MCF 10A (cell line): ENCODE results near the gene ABHD2. TPM values are rescaled to one million over a fixed set of nuclear protein-coding genes. Genes with fewer than 3 reads are reported as not detected.

ENCODE experiments used
- BruUV-seq: library from RNA; stranded (reverse); fragments of 400-500 nt; replicated peaks from 2 replicates; lab custom pipeline; 2021; lab: Mats Ljungman, UMichigan
- CTCF ChIA-PET: fragments of 300-600 bp; sonication (Branson Sonifier 250); formaldehyde crosslinking; extraction: SDS; loops from one replicate; lab custom pipeline; 2021; ENCODE audit warnings: antibody characterized with exemption, inconsistent platforms; lab: Yijun Ruan, JAX
- POLR2A ChIA-PET: fragments of 300-600, 350-650 bp; sonication (Branson Sonifier 250); formaldehyde crosslinking; extraction: SDS; loops from one replicate; lab custom pipeline; 2020; ENCODE audit warnings: antibody characterized with exemption, inconsistent platforms; lab: Yijun Ruan, JAX
- DNase-seq: peaks from one replicate; pipeline ENCODE4 v3.0.0-alpha.2; 2018; ENCODE audit not compliant: unreplicated experiment
- H3K27ac Mint-ChIP-seq: one replicate; pipeline ENCODE4 v1.8.0; 2022; ENCODE audit warnings: mild to moderate bottlenecking, low read depth, mixed read lengths; ENCODE audit not compliant: unreplicated experiment
- H3K27me3 Mint-ChIP-seq: one replicate; pipeline ENCODE4 v1.8.0; 2022; ENCODE audit warnings: mixed read lengths; ENCODE audit not compliant: insufficient read depth, unreplicated experiment
- H3K36me3 Mint-ChIP-seq: one replicate; pipeline ENCODE4 v1.8.0; 2022; ENCODE audit warnings: mild to moderate bottlenecking, moderate library complexity, mixed read lengths; ENCODE audit not compliant: insufficient read depth, unreplicated experiment
- H3K4me1 Mint-ChIP-seq: one replicate; pipeline ENCODE4 v1.8.0; 2022; ENCODE audit warnings: mixed read lengths; ENCODE audit not compliant: insufficient read depth, unreplicated experiment
- H3K4me3 Mint-ChIP-seq: one replicate; pipeline ENCODE4 v1.8.0; 2022; ENCODE audit warnings: mild to moderate bottlenecking, moderate library complexity, mixed read lengths; ENCODE audit not compliant: unreplicated experiment
- H3K9me3 Mint-ChIP-seq: one replicate; pipeline ENCODE4 v1.8.0; 2022; ENCODE audit warnings: mixed read lengths; ENCODE audit not compliant: unreplicated experiment
- CTCF ChIP-seq: fragments of 200-600 bp; IDR thresholded peaks from one replicate; pipeline ENCODE4 v1.8.0; 2022; ENCODE audit warnings: antibody characterized with exemption, mild to moderate bottlenecking; ENCODE audit not compliant: unreplicated experiment
- intact Hi-C: fragments of 100-400 bp; cut with micrococcal nuclease; formaldehyde crosslinking; loops from 2 replicates; pipeline ENCODE4 v1.14.1; 2022
- total RNA-seq: library from RNA; stranded (reverse); gene quantifications from 2 replicates; pipeline ENCODE4 v1.2.3, GENCODE V29; 2022

The ABHD2 gene
- total RNA-seq, 1 experiment from 2014 or later, result 47.7 TPM

- POLR2A ChIA-PET, result no interaction called here
- no peak overlapping the region for H3K27ac Mint-ChIP-seq
- peaks cover 5% of the 10 kb centered on the region for H3K36me3 Mint-ChIP-seq
- H3K27me3 Mint-ChIP-seq, result no peaks in the 10 kb centered on the region
- no peaks in the 10 kb centered on the region for H3K9me3 Mint-ChIP-seq
- H3K4me3 Mint-ChIP-seq, result no peak overlapping the region
- no TSS peak for BruUV-seq
- peaks cover 30% of the 10 kb centered on the region for H3K4me1 Mint-ChIP-seq
- CTCF ChIA-PET, result interaction anchor here (1.4 kb wide), 1 partner anchor 32 kb away, joined by 3 read pairs; no protein-coding TSS in a partner anchor
- DNase-seq, result no peak
- no peak for TF ChIP-seq CTCF
- intact Hi-C loops, result no loop called here
Observed at GRCh38 chr15:89095556-89095955, 7.3 kb downstream of the ABHD2 start.

GRCh38 chr15:89096664-89097063, 8.4 kb downstream of the ABHD2 start:
- peaks cover 28% of the 10 kb centered on the region for H3K4me1 Mint-ChIP-seq
- POLR2A ChIA-PET, result interaction anchor here (2.0 to 10.0 kb wide), 2 partner anchors 7 to 24 kb away, joined by 9 to 229 read pairs; partner anchors contain the start of gene ABHD2
- no peak overlapping the region for H3K4me3 Mint-ChIP-seq
- no peak for TF ChIP-seq CTCF
- H3K9me3 Mint-ChIP-seq, result no peaks in the 10 kb centered on the region
- no peaks in the 10 kb centered on the region for H3K27me3 Mint-ChIP-seq
- peaks cover 5% of the 10 kb centered on the region for H3K36me3 Mint-ChIP-seq
- BruUV-seq, result no TSS peak
- CTCF ChIA-PET, result interaction anchor here (0.6 to 3.6 kb wide), 9 partner anchors 21 to 1134 kb away, joined by 3 to 14 read pairs (median 3); no protein-coding TSS in a partner anchor
- intact Hi-C loops, result no loop called here
- DNase-seq, result no peak
- no peak overlapping the region for H3K27ac Mint-ChIP-seq

GRCh38 chr15:89097313-89097712, 9.1 kb downstream of the ABHD2 start:
- Mint-ChIP-seq H3K4me3 (no peak overlapping the region), H3K27me3 (no peaks in the 10 kb centered on the region), H3K9me3 (no peaks in the 10 kb centered on the region), H3K27ac (no peak overlapping the region), H3K4me1 (peaks cover 29% of the 10 kb centered on the region), H3K36me3 (peaks cover 5% of the 10 kb centered on the region)
- ChIA-PET CTCF (interaction anchor here (0.5 to 3.6 kb wide), 7 partner anchors 26 to 80 kb away, joined by 3 to 14 read pairs (median 3); no protein-coding TSS in a partner anchor), POLR2A (interaction anchor here (0.7 to 10.0 kb wide), 3 partner anchors 8 to 417 kb away, joined by 3 to 229 read pairs (median 9); partner anchors contain the start of gene ABHD2)
- intact Hi-C loops, result no loop called here
- no TSS peak for BruUV-seq
- TF ChIP-seq CTCF, result no peak
- no peak for DNase-seq

GRCh38 chr15:89098281-89098680, 10.0 kb downstream of the ABHD2 start:
- no peaks in the 10 kb centered on the region for H3K27me3 Mint-ChIP-seq
- H3K4me1 Mint-ChIP-seq, result peaks cover 39% of the 10 kb centered on the region
- no peaks in the 10 kb centered on the region for H3K9me3 Mint-ChIP-seq
- no TSS peak for BruUV-seq
- intact Hi-C loops, result no loop called here
- H3K36me3 Mint-ChIP-seq, result peaks cover 2% of the 10 kb centered on the region
- no peak for DNase-seq
- H3K27ac Mint-ChIP-seq, result peak overlapping the region; percentile 35
- TF ChIP-seq CTCF, result no peak
- CTCF ChIA-PET, result interaction anchor here (1.1 to 3.6 kb wide), 5 partner anchors 19 to 80 kb away, joined by 3 to 14 read pairs (median 5); no protein-coding TSS in a partner anchor
- no peak overlapping the region for H3K4me3 Mint-ChIP-seq
- POLR2A ChIA-PET, result interaction anchor here (0.6 to 10.0 kb wide), 4 partner anchors 9 to 83 kb away, joined by 3 to 229 read pairs (median 35); partner anchors contain the start of gene ABHD2
